ENCODE measurements around the gene RETREG2. TPM values are rescaled to one million over a fixed set of nuclear protein-coding genes. Genes with fewer than 3 reads are reported as not detected.

RETREG2 gene
- total RNA-seq, 4 donors from 2014 or later = 88.7 to 110 (median 98.3) TPM

DNA sequence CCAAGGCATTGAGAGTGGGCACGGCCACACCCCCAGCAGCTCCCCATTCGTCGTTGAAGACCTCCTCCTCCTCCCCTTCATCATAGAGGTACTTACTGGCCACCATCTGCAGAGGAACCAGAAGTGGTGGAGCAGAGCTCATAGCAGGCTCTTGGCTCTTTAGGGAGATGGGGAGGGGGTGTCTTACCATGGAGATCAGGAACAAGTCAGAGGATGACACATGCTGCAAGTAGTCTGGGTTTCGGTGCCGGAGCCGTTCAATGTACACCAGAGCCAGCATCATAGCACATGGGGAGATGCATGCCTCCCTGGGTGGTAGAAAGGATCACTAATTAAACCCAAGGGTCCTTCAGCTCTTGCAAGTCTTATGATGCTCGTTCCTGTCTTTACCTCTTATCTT lies 3.3 kb upstream of the RETREG2 start:
- DNase-seq (ENCODE audit: low spot score in 2 of 2) = peak in 1 of 2 donors; percentile 77
- intact Hi-C loops (cut with DNase I; ENCODE audit: low total_unique reads) = no loop called here
- 69 to 80% methylated on average over 7 of the region's 7 CpGs for WGBS, 2 donors

GRCh38 chr2:219175486-219175885 lies 2.6 kb upstream of the RETREG2 start:
- no peak overlapping the region for H3K4me3 ChIP-seq (ENCODE audit: low read depth, poor library complexity, severe bottlenecking)
- peak in 1 of 2 donors; percentile 62 for DNase-seq (ENCODE audit: low spot score in 2 of 2)
- intact Hi-C loops (cut with DNase I; ENCODE audit: low total_unique reads) = no loop called here
- WGBS, 2 donors = 77 to 86% methylated on average over 7 of the region's 7 CpGs
- TF ChIP-seq POLR2A (IDR thresholded peaks at IDR 0.05) = no peak
- TF ChIP-seq, protein P1, sequence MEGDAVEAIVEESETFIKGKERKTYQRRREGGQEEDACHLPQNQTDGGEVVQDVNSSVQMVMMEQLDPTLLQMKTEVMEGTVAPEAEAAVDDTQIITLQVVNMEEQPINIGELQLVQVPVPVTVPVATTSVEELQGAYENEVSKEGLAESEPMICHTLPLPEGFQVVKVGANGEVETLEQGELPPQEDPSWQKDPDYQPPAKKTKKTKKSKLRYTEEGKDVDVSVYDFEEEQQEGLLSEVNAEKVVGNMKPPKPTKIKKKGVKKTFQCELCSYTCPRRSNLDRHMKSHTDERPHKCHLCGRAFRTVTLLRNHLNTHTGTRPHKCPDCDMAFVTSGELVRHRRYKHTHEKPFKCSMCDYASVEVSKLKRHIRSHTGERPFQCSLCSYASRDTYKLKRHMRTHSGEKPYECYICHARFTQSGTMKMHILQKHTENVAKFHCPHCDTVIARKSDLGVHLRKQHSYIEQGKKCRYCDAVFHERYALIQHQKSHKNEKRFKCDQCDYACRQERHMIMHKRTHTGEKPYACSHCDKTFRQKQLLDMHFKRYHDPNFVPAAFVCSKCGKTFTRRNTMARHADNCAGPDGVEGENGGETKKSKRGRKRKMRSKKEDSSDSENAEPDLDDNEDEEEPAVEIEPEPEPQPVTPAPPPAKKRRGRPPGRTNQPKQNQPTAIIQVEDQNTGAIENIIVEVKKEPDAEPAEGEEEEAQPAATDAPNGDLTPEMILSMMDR (IDR thresholded peaks at IDR 0.05) = no peak

More for the DNA sequence above, 3.3 kb upstream of the RETREG2 start:
- H3K4me3 ChIP-seq (ENCODE audit: low read depth, poor library complexity, severe bottlenecking) = no peak overlapping the region
- TF ChIP-seq, protein P1 (IDR thresholded peaks at IDR 0.05) = no peak
- no peak for TF ChIP-seq POLR2A (IDR thresholded peaks at IDR 0.05)

- TF ChIP-seq, protein P1 (IDR thresholded peaks at IDR 0.05) = no peak
- TF ChIP-seq POLR2A (IDR thresholded peaks at IDR 0.05) = no peak
- 1 to 3% methylated on average over 26 to 33 of the region's 45 CpGs for WGBS, 2 donors
- intact Hi-C loops (cut with DNase I; ENCODE audit: low total_unique reads) = no loop called here
These were observed 1.9 kb upstream of the RETREG2 start for GRCh38 chr2:219175928-219176817.

DNA sequence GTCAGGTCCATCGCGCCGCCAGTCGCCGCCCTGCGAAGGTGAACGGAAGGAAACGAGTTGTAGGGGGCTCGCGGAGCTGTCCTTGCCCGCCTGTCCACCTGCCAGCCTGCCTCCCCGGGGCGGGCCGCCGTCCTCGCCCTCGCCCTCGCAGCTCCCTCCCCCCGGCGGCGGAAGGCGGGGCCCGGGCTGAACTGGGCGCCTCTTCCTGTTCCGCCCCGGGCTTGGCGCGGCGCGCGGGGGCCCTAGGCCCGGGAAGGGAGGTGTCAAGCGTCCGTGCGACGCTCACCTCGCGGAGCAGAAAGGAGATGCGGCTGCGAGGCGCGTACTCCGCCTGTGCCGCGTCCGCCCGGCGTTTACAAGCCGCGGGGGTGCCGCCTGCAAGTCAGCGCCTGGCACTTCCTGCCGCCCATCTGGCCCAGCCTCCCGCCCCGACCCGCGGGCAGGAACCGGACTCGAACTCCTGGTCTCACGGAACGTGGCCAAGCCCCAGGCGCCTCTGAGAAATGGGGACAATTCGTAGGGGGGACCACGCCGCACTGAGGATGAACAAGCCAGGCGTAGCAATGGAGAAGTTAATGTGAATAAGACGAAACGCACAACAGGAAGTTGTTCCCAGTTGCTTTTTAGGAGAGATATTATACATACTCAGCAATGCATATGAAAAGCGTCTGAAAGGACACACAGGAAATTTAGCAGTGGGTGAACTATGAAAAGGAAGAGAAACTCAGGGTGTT lies 1.1 kb upstream of the RETREG2 start, which contains the start of gene CNPPD1:
CNPPD1 (minus strand) TSS at position 108 of the 734 bp plus-strand sequence; CDS start at position 11, 97 bp downstream.
- peak within 1 kb of the TSS; percentile 91 for H3K4me3 ChIP-seq (ENCODE audit: low read depth, poor library complexity, severe bottlenecking)
- peak; percentile 87 to 97 for DNase-seq (ENCODE audit: low spot score in 2 of 2)
- WGBS, 2 donors = 0% methylated on average over 34 to 45 of the region's 69 CpGs
- TF ChIP-seq POLR2A (IDR thresholded peaks at IDR 0.05) = peak in 1 of 2 donors; percentile 91
- TF ChIP-seq, protein P1 (IDR thresholded peaks at IDR 0.05) = no peak
- intact Hi-C loops (cut with DNase I; ENCODE audit: low total_unique reads) = no loop called here

More at GRCh38 chr2:219175928-219176817, 1.9 kb upstream of the RETREG2 start:
- peak; percentile 44 to 90 for DNase-seq (ENCODE audit: low spot score in 2 of 2)
- peak overlapping the region; percentile 91 for H3K4me3 ChIP-seq (ENCODE audit: low read depth, poor library complexity, severe bottlenecking)

GRCh38 chr2:219178377-219179175 lies 501 bp downstream of the RETREG2 start:
- intact Hi-C loops (cut with DNase I; ENCODE audit: low total_unique reads) = no loop called here
- peak overlapping the region; percentile 75 for H3K4me3 ChIP-seq (ENCODE audit: low read depth, poor library complexity, severe bottlenecking)
- TF ChIP-seq POLR2A (IDR thresholded peaks at IDR 0.05) = no peak
- TF ChIP-seq, protein P1 (IDR thresholded peaks at IDR 0.05) = no peak
- WGBS, 2 donors = 3% methylated on average over 37 to 41 of the region's 45 CpGs
- DNase-seq (ENCODE audit: low spot score in 2 of 2) = peak; percentile 46 to 90

All from lower leg skin (tissue), 4 donors.